Stimulated activated CD8-positive, alpha-beta memory T cell treated with anti-CD3 and anti-CD28 coated beads, Interleukin-2, amount 100 ng/mL, for 48 hours (primary cell): Measurements from ENCODE around the gene SLC43A3.
"Not testable (repeated sequence)": the region's sequence is repeated elsewhere in the genome, so short reads cannot be mapped to it uniquely, and the experiment has no call there.

Experiments used
- DNase-seq, 2 donors: peaks; one replicate each; pipeline ENCODE4 v3.0.0-alpha.2; 2020; ENCODE audit warnings: low read depth in 2 of 2

The SLC43A3 gene

DNA sequence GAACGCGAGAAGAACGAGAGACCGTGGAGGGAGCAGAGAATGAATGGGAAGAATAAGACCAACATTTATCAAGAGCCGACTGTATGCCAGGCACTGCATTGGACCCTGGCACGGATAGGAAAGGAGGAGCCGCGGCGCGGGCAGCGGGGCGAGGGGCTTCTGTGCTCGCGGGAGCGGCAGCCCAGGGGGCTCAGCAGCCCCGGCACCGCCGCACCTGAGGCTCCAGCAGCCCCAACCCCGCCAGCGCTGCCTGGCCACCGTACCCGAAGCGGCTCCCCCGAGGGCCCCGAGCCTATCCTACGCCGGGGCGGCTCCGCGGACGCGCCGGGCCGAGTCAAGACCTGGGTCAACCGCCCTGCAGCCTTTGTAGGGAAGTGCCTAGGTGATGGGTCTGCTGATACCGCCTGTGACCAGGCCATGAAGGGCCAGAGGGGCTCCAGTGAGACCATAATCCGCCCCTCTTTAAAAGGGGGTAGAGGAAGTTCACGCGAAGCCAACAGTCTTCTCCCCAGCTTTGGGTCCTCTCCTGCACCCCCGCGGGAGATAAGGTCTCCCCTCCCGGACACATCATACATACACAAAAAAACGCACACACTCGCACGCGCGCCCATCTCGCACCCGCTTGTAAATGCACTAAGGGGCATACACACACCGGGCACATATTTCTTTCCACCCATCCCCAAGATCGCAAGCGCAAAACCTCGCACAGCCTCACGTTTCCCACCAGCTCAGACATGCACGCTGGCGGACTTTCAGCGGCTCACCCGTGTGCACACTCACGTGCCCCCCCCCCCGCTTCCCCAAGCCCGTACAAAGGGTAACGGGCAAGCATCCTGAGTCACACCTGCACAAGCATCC lies 32.5 kb upstream of the SLC43A3 start:
- DNase-seq, result no peak

- peak in 1 of 2 donors; percentile 41 for DNase-seq
Measured at GRCh38 chr11:57458410-57459163, 31.7 kb upstream of the SLC43A3 start.

GRCh38 chr11:57458060-57458409 lies 31.1 kb upstream of the SLC43A3 start:
- DNase-seq, result no peak

DNA sequence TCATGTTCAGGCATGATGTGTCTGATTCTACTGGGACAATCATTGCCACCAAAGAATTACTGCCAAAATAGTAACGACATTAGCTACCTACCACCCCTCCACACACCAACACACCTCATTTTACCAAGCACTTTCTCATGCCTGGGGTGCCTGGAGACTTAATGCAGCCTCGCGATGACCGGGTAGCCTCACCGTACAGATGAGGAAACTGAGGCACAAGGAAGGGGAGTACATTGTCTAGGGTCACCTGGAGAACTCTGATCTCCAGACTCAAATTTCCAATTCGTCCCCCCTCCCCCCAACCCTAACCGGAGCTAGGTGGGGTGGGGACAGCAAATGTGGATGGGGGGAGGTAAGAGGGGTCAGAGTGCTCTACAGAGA lies 30.7 kb upstream of the SLC43A3 start:
- DNase-seq, result no peak

DNA sequence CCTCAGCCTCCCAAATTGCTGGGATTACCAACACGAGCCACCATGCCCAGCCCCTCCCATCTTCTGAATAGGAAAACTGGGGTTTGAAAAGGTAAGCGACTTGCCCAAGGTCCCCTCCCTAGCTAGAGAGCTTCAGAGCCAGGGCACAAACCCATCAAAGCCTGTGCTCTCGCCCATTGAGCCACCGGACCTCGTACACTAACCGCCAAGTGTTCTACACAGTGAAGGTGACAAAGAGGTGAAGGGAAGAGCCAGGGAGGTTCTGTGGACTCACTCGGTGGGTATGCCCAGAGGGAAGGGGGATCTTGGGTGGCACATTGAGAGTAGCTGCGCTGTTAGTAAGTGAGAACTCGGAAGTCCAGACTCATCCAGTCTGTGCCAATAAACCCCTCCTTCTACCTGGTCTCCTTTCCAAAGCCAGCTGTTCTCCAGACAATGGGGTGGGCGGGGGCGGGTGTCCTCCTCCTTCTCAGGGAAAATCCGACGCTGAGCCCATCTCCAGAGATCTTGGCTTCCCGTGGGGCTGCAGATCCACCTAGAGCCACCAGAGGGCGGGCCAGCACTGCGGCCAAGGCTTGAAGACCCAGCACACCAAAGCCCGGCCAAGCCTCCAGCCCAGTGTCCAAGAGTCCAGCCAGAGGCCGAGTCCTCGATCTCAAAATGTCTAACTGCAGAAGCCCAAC lies 30.2 kb upstream of the SLC43A3 start:
- DNase-seq, result peak; percentile 49 to 66

DNA sequence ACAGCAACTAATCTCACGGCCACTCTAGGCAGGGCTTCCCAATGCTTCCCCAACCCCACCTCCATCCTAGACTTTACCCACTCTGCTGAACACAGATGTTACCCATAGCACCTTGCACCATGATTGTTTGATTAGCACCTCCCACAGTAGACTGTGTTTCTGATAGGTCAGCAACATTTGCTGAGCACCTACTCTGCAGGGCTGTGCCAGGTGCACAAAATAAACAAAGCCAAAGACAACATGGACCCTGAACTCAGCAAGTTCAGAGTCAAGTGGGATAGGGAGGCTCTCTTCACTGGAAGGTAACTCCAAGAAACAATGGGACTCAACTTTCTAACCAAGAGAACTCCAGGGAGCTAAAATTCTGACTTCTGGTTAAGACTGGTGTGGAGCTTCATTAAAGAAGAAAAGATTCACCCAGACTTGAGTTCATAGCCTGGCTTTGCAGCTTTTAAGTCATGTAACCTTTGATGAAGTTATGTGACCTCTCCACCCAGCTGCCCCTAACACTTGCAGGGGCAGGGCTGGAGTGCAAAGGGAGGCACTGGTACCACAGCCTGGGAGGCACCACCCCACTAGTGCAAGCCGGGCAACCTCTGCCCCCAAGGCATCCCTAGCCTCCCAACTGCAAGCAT lies 26.7 kb upstream of the SLC43A3 start:
- no peak for DNase-seq

- DNase-seq, result no peak
Measured at GRCh38 chr11:57446055-57446454, 19.1 kb upstream of the SLC43A3 start.

DNA sequence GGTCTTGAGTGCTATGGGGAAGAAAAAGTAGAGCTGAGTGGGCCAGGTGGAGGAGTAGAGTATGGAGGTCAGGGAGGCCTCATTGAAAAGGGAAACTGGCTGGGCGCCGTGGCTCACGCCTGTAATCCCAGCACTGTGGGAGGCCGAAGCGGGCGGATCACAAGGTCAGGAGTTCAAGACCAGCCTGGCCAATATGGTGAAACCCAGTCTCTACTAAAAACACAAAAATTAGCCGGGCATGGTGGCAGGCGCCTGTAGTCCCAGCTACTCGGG lies 18.1 kb upstream of the SLC43A3 start:
- DNase-seq, result not testable (repeated sequence)

GRCh38 chr11:57444362-57445121 lies 17.6 kb upstream of the SLC43A3 start:
- no peak for DNase-seq

- DNase-seq, result no peak
Measured at GRCh38 chr11:57440744-57441414, 14.0 kb upstream of the SLC43A3 start.

GRCh38 chr11:57439786-57440185 lies 12.9 kb upstream of the SLC43A3 start:
- DNase-seq, result no peak

GRCh38 chr11:57438345-57439285 lies 11.7 kb upstream of the SLC43A3 start:
- DNase-seq, result no peak

DNA sequence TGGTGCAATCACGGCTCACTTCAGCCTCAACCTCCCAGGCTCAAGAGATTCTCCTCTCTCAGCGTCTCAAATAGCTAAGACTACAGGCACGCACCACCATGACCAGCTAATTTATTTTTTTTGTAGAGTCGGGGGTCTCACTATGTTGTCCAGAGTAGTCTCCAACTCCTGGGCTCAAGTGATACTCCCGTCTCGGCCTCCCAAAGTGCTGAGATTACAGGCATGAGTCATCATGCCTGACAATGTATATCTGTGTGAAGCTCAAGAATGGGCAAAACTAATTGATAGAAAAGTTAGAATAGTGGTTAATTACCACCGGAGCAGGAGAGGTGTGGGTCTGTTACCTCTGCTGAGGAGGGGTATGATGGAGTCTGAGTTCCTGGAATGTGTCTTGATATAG lies 9.1 kb upstream of the SLC43A3 start:
- no peak for DNase-seq

- DNase-seq, result no peak
Measured at GRCh38 chr11:57434640-57435546, 8.0 kb upstream of the SLC43A3 start.

DNA sequence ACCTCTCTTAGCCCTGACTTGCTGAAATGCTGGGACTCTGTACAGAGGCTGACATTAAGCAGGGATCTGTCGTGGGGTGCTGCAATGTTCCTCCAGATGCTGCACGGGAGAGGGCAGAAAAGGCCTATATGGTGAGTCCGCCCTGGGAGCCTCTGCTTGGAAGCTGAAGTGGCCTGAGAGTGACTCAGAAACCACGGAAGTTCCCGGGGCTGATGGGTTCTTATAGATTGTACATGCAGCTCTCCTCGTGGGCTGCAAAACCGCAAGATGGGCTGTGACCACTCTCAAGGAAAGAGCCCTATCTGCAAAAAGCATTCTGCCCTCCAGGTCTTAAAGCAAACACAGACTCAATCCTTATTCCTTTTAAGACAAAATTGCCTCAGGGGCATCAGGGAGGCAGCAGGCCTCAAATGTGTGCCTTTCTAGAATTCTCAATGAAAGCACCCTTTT lies 5.8 kb upstream of the SLC43A3 start:
- DNase-seq, result peak in 1 of 2 donors; percentile 31

- no peak for DNase-seq
Measured at GRCh38 chr11:57432149-57432561, 5.2 kb upstream of the SLC43A3 start.

GRCh38 chr11:57430952-57431351 lies 4.0 kb upstream of the SLC43A3 start:
- DNase-seq, result no peak

DNA sequence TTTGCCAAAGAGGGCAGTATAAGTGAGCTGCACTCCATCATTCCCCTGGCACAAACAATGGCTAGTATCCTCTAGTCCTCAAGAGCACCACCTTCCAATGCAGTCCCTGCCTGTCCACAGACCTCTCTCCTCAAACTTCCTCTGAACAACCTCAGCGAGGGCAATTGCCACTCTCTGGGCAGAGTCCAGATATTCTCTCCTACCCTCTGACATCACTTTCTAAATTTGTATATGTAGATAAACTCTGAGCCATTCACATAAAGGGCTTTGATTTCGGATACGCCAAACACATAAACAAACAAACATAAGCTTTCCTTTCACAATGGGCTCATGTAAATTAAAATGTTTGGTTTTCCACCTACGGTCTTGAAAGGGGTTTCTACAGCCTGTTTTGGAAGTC lies 3.0 kb upstream of the SLC43A3 start:
- DNase-seq, result no peak

DNA sequence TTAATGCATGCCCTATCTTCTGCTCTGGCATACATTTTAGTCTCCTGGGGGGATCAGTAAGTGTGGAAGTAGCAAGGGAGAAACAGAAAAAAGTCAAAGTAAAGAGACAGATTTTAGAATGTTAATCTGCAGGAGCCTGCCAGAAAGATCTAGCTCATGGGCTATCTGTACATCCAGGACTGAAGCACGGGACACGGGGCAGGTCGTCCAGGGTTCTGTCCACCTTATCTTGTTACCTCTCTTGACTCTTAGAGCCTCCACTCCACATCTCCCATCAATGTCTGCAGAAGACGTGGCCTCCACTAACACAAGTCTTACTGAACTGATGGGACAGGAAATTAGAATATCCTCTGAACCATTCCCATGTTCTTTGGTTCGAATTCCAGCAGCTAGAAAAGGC lies 1.7 kb upstream of the SLC43A3 start:
- DNase-seq, result no peak
